ENCODE results near the gene SPATS2. TPM values are rescaled to one million over a fixed set of nuclear protein-coding genes. Genes with fewer than 3 reads are reported as not detected.

The SPATS2 gene
- total RNA-seq, 1 donor from 2014 or later, result 5.9 TPM

GRCh38 chr12:49511410-49511809, 144.1 kb downstream of the SPATS2 start:
- H3K4me1 ChIP-seq, result peaks cover 5% of the 10 kb centered on the region
- no peak overlapping the region for H3K27ac ChIP-seq (replicated peaks)
- no peak for DNase-seq
- H3K27me3 ChIP-seq (ENCODE audit: low read depth), result no peaks in the 10 kb centered on the region
- no peaks in the 10 kb centered on the region for H3K9me3 ChIP-seq (replicated peaks)
- intact Hi-C loops (cut with micrococcal nuclease), result no loop called here
- H3K4me3 ChIP-seq, result no peak overlapping the region
- H3K36me3 ChIP-seq, result no peaks in the 10 kb centered on the region
- no peak for TF ChIP-seq CTCF (IDR thresholded peaks at IDR 0.05; ENCODE audit: borderline replicate concordance)

GRCh38 chr12:49512546-49512945, 145.3 kb downstream of the SPATS2 start:
- Histone ChIP-seq H3K36me3 (no peaks in the 10 kb centered on the region), H3K27ac (replicated peaks) (no peak overlapping the region), H3K9me3 (replicated peaks) (no peaks in the 10 kb centered on the region), H3K4me1 (peaks cover 5% of the 10 kb centered on the region), H3K4me3 (no peak overlapping the region), H3K27me3 (ENCODE audit: low read depth) (no peaks in the 10 kb centered on the region)
- intact Hi-C loops (cut with micrococcal nuclease), result no loop called here
- TF ChIP-seq CTCF (IDR thresholded peaks at IDR 0.05; ENCODE audit: borderline replicate concordance), result no peak
- DNase-seq, result no peak

- peaks cover 5% of the 10 kb centered on the region for H3K4me1 ChIP-seq
- H3K27ac ChIP-seq (replicated peaks), result no peak overlapping the region
- H3K9me3 ChIP-seq (replicated peaks), result no peaks in the 10 kb centered on the region
- no peak overlapping the region for H3K4me3 ChIP-seq
- intact Hi-C loops (cut with micrococcal nuclease), result loop anchor here (2.0 kb wide), 1 partner anchor 156 kb away; no protein-coding TSS in a partner anchor
- no peak for TF ChIP-seq CTCF (IDR thresholded peaks at IDR 0.05; ENCODE audit: borderline replicate concordance)
- no peaks in the 10 kb centered on the region for H3K27me3 ChIP-seq (ENCODE audit: low read depth)
- DNase-seq, result no peak
- no peaks in the 10 kb centered on the region for H3K36me3 ChIP-seq
Measured at GRCh38 chr12:49515266-49515665, 148.0 kb downstream of the SPATS2 start.

GRCh38 chr12:49518914-49519573, 151.8 kb downstream of the SPATS2 start:
- DNase-seq, result no peak
- no peaks in the 10 kb centered on the region for H3K27me3 ChIP-seq (ENCODE audit: low read depth)
- H3K36me3 ChIP-seq, result peaks cover 21% of the 10 kb centered on the region
- no peak for TF ChIP-seq CTCF (IDR thresholded peaks at IDR 0.05; ENCODE audit: borderline replicate concordance)
- H3K4me1 ChIP-seq, result no peaks in the 10 kb centered on the region
- intact Hi-C loops (cut with micrococcal nuclease), result no loop called here
- H3K9me3 ChIP-seq (replicated peaks), result no peaks in the 10 kb centered on the region
- no peak overlapping the region for H3K27ac ChIP-seq (replicated peaks)
- H3K4me3 ChIP-seq, result no peak overlapping the region

- intact Hi-C loops (cut with micrococcal nuclease), result no loop called here
- Histone ChIP-seq H3K4me1 (peaks cover 4% of the 10 kb centered on the region), H3K27me3 (ENCODE audit: low read depth) (no peaks in the 10 kb centered on the region), H3K36me3 (peaks cover 21% of the 10 kb centered on the region), H3K27ac (replicated peaks) (no peak overlapping the region), H3K4me3 (no peak overlapping the region), H3K9me3 (replicated peaks) (no peaks in the 10 kb centered on the region)
- no peak for DNase-seq
- no peak for TF ChIP-seq CTCF (IDR thresholded peaks at IDR 0.05; ENCODE audit: borderline replicate concordance)
Measured at GRCh38 chr12:49519574-49519936, 152.3 kb downstream of the SPATS2 start.
